ENCODE data around the gene TUG1. TPM values are rescaled to one million over a fixed set of nuclear protein-coding genes. Genes with fewer than 3 reads are reported as not detected.

The TUG1 gene
- total and polyA plus RNA-seq, 11 donors = 19.5 to 48.9 (median 35.8) TPM

GRCh38 chr22:30992565-30992964 is 23.5 kb downstream of the TUG1 start:
- Histone ChIP-seq H3K4me1 (peaks cover 0 to 16% (median 0%) of the 10 kb centered on the region in 12 donors), H3K4me3 (no peak overlapping the region), H3K36me3 (no peaks in the 10 kb centered on the region), H3K27me3 (no peaks in the 10 kb centered on the region), H3K27ac (no peak overlapping the region), H3K9me3 (peaks cover 0 to 16% (median 0%) of the 10 kb centered on the region in 12 donors)
- DNase-seq (no peak), ATAC-seq (no peak)
- intact Hi-C loops (cut with DNase I) = no loop called here
- WGBS, 4 donors = 58 to 67% (median 66%) methylated on average over 2 of the region's 2 CpGs
- TF ChIP-seq POLR2A (IDR thresholded peaks at IDR 0.05) (no peak), CTCF (IDR thresholded peaks at IDR 0.05) (no peak)

- Histone ChIP-seq H3K4me3 (no peak overlapping the region), H3K36me3 (no peaks in the 10 kb centered on the region), H3K27ac (no peak overlapping the region), H3K9me3 (peaks cover 0 to 16% (median 0%) of the 10 kb centered on the region in 12 donors), H3K4me1 (peaks cover 0 to 16% (median 0%) of the 10 kb centered on the region in 12 donors), H3K27me3 (no peaks in the 10 kb centered on the region)
- 56 to 79% (median 74%) methylated on average over 1 of the region's 1 CpG for WGBS, 4 donors
- intact Hi-C loops (cut with DNase I) = no loop called here
- no peak for TF ChIP-seq CTCF (IDR thresholded peaks at IDR 0.05)
- TF ChIP-seq POLR2A (IDR thresholded peaks at IDR 0.05) = no peak
- DNase-seq (no peak), ATAC-seq (no peak)
These were observed 25.9 kb downstream of the TUG1 start for GRCh38 chr22:30994960-30995359.

- no peak overlapping the region for H3K4me3 ChIP-seq
- ATAC-seq (no peak), DNase-seq (no peak)
- no peaks in the 10 kb centered on the region for H3K36me3 ChIP-seq
- intact Hi-C loops (cut with DNase I) = no loop called here
- H3K4me1 ChIP-seq = peaks cover 0 to 16% (median 0%) of the 10 kb centered on the region in 12 donors
- H3K9me3 ChIP-seq = peaks cover 0 to 8% (median 0%) of the 10 kb centered on the region in 12 donors
- H3K27ac ChIP-seq = no peak overlapping the region
- no peak for TF ChIP-seq CTCF (IDR thresholded peaks at IDR 0.05)
- no peak for TF ChIP-seq POLR2A (IDR thresholded peaks at IDR 0.05)
- no peaks in the 10 kb centered on the region for H3K27me3 ChIP-seq
- WGBS, 4 donors = 57 to 77% (median 73%) methylated on average over 2 of the region's 2 CpGs
These were observed 27.4 kb downstream of the TUG1 start for GRCh38 chr22:30996462-30996861.

GRCh38 chr22:30998329-30998728 is 29.3 kb downstream of the TUG1 start:
- ATAC-seq (no peak), DNase-seq (no peak)
- no peak for TF ChIP-seq CTCF (IDR thresholded peaks at IDR 0.05)
- no peak for TF ChIP-seq POLR2A (IDR thresholded peaks at IDR 0.05)
- Histone ChIP-seq H3K4me3 (no peak overlapping the region), H3K9me3 (no peaks in the 10 kb centered on the region), H3K27me3 (no peaks in the 10 kb centered on the region), H3K36me3 (no peaks in the 10 kb centered on the region), H3K27ac (no peak overlapping the region), H3K4me1 (peaks cover 0 to 16% (median 0%) of the 10 kb centered on the region in 12 donors)
- intact Hi-C loops (cut with DNase I) = no loop called here
- WGBS, 4 donors = 74 to 95% (median 76%) methylated on average over 4 of the region's 4 CpGs

Measured in heart left ventricle (tissue), 16 donors.